GM21619 (cell line): ENCODE results near the gene EBF3.
"Not testable (repeated sequence)": the region's sequence is repeated elsewhere in the genome, so short reads cannot be mapped to it uniquely, and the experiment has no call there.

Experiments used
- ATAC-seq: cut with Tn5 transposase; IDR thresholded peaks from one replicate; pipeline ENCODE4 v1.9.1; 2021; ENCODE audit not compliant: unreplicated experiment

The EBF3 gene

GRCh38 chr10:129929343-129930292 is 34.5 kb downstream of the EBF3 start:
- no peak for ATAC-seq

GRCh38 chr10:129927351-129928120 is 36.5 kb downstream of the EBF3 start:
- no peak for ATAC-seq

GRCh38 chr10:129926066-129927055 is 37.7 kb downstream of the EBF3 start:
- ATAC-seq = no peak

GRCh38 chr10:129924375-129925085 is 39.5 kb downstream of the EBF3 start:
- ATAC-seq = no peak

DNA sequence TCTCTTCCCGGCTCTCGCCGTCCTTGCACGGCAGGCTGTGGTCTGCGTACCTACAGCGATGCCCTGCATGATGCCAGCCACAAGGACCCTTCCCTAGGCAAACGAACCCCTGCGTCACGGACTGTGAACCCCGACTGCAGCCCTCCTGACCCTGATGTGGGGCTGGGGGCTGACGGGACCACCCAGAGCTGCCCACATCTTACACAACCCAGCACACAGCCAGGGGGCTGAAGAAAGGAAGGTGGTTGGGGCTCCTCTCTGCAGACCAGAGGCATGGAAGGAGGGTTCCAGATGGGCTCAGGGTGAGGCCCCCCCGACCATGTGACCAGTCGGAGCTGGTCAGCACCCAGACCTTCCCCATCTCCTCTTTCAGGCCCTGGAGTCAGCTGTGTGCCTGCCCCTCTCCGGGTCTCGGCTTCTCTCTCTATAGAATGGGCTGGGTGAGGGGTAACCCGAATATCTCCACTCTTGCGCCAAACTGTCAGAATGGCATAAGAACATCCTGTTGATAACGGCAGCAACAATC is 41.4 kb downstream of the EBF3 start:
- no peak for ATAC-seq

DNA sequence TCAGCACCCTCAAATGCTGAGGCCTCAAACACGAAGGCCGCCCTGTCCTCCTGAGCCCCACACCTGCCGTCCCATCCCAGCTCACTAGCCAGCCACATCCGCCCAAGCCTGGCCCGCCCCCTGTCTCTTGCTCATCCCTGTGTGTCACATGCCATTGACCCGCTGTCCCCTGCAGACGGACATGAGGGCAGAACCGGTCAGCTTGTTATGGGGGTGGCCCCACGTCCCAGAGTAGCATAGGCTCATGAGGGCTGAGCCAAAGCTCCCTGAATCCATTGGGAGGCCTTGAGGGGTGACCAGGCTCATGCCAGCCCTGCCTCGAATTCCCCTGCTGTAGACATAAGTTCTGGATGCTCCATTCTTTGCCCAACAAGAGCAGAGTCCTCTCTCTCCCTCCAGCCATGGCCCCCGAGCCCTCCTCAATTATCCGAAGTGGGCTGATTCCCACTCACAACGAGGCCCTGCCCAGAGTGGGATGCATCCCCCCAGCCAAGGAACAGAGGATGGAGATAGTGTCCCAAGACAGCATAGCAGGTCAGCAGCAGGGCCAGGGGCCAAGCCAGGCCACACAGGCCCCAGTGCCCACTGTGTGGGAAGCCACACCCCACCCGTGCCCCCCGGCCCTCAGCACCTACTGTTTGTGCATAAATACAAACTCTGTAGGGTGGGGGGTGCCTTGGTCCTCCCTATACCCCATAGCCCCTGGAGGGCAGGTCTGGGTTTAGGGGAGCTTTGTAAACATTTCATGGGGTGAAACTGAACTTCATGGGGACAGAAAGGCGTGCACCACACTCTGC is 42.1 kb downstream of the EBF3 start:
- ATAC-seq = no peak

DNA sequence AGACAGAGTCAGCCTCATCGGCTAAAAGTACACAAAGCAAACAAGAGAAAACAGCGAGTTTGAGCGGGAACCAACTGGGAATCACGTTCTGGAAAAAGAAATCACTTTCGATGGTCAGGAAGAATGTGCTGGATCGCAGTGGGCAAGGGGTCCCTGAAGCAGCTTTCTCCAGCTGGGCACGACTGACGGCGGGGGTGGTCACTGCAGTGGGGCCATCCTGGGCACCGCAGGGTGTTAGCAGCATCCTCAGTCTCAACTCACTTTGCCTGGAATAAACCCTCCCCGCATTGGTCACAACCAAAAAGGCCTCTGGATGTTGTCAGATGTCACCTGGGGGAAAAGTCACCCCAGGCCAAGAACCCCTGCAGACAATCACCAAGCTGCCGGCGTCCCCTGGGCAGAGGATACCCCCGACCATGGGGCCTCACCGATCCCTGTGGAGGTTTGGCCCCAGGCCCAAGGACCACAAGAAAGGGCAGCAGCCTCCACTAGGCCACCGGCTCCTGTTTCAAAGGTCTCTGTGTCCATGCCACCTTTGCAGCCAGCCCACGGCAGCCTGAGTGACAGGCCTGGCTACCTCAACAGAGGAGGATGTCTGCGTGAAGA is 42.9 kb downstream of the EBF3 start:
- ATAC-seq = no peak

DNA sequence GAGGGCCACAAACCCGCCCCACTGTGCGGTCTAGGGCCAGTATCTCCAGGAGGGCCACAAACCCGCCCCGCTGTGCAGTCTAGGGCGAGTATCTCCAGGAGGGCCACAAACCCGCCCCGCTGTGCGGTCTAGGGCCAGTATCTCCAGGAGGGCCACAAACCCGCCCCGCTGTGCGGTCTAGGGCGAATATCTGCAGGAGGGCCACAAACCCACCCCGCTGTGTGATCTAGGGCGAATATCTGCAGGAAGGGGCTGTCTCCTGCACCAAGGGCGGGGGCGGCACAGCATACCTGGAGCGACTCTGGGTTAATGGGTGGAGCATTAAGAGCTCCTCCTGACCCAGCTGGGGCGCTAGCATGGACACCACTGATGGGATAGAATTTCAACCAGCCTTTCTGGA is 43.9 kb downstream of the EBF3 start:
- ATAC-seq = not testable (repeated sequence)

GRCh38 chr10:129919358-129919757 is 44.7 kb downstream of the EBF3 start:
- ATAC-seq = no peak

DNA sequence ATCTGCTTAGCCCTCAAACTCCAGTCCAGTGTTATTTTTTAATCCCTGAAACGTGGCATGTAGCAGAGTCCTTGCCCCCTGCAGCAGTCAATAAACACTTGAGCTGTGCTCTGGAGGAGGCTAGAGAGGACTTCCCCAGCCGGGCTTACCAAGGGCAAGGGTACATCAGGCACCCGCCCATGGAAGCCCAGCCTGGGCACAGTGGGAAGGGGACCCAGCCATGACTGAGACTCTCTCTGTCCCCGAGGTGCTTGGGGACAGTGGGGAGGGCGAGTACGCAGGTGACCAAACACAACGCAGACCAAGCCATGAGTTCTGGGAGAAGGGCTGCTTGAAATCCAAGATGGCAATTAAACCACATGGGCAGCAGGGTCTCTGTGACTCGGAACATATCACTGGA is 45.2 kb downstream of the EBF3 start:
- ATAC-seq = no peak

DNA sequence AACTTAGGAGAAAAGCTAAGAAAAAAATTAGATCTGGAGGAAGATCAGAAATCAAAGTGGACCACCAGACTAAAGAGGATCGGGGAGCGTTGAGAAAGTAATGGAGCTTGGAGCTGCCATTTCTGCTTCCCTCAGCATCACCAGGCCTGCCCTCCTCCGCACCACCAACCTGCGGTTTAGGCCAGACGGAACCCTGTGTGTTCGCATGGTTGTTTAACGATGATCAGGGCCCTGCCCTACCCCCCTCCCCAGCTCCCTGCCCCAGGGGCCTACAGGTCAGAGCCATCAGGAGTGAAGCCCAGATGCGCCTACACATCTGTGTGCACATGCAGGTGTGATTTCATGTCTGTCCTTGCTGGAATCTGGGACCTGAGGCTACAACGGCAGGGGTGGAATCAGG is 45.7 kb downstream of the EBF3 start:
- ATAC-seq = no peak

- no peak for ATAC-seq
These were observed 46.1 kb downstream of the EBF3 start for GRCh38 chr10:129917936-129918335.

GRCh38 chr10:129916506-129916995 is 47.5 kb downstream of the EBF3 start:
- ATAC-seq = no peak

GRCh38 chr10:129915526-129916378 is 48.3 kb downstream of the EBF3 start:
- ATAC-seq = no peak

- no peak for ATAC-seq
These were observed 49.1 kb downstream of the EBF3 start for GRCh38 chr10:129914960-129915359.

GRCh38 chr10:129914153-129914855 is 49.8 kb downstream of the EBF3 start:
- ATAC-seq = no peak
